Fibroblast of upper back skin (primary cell): ENCODE results near the gene IFNL3.

Source experiments
- DNase-seq: peaks from one replicate; pipeline ENCODE4 v3.0.0-alpha.2; 2013

IFNL3 gene

DNA sequence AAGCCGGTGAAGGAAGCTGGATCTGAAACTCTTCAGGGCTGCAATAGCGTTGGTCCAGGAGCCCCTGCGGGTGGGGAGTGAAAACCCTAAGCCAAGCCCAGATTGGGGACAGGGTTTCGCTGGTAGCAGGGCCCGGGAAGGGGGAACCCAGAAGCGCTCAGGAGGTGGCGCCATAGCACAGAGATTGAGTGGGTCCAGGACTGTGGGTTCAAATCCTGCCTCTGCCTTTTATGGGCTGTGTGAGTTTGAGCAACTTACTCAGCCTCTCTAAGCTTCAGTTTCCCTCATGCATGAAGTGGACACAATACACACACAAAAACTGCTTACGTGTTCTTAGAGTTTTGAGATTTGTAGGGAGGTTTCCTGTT lies 32.4 kb downstream of the IFNL3 start:
- DNase-seq = peak; percentile 6

DNA sequence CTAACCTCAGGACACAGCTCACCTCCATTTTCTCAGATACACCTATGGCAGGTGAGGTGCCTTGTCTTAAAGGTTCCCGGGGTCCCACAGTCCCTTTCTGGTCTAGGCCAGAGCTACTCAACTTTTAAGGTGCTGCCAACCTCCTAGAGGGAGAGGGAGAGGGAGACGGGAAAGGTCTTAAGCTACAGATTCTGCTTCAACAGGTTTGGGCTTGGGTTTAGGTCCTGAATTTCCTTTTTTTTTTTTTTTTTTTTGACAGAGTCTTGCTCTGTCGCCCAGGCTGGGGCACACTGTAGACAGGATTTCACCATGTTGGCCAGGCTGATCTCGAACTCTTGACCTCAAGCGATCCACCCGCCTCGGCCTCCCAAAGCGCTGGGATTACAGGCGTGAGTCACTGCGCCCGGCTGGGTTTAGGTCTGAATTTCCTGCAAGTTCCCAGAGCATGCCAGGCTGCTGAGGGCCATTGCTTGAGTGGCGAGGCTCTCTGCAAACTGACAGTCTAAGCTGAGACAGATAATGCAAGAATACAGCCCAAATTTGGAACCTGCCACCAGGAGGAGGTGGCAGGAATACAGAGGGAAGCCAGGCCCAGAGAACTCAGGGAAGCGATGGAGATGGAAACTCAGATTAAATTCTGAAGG lies 33.0 kb downstream of the IFNL3 start:
- DNase-seq = no peak

DNA sequence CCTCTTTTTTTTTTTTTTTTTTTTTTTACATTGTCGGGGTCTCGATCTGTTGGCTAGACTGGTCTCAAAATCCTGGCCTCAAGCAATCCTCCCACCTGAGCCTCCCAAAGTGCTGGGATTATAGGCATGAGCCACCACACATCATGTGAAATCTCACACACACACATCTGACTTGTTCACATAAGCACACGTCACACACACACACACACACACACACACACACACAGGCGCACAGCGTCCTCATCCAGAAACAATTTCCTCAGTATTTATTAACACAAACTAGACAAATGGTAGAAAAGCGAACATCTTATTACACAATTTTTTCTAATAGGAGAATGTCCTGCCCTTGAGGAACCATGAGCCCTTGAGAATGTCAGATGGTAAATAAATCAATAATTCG lies 35.6 kb downstream of the IFNL3 start:
- DNase-seq = no peak

DNA sequence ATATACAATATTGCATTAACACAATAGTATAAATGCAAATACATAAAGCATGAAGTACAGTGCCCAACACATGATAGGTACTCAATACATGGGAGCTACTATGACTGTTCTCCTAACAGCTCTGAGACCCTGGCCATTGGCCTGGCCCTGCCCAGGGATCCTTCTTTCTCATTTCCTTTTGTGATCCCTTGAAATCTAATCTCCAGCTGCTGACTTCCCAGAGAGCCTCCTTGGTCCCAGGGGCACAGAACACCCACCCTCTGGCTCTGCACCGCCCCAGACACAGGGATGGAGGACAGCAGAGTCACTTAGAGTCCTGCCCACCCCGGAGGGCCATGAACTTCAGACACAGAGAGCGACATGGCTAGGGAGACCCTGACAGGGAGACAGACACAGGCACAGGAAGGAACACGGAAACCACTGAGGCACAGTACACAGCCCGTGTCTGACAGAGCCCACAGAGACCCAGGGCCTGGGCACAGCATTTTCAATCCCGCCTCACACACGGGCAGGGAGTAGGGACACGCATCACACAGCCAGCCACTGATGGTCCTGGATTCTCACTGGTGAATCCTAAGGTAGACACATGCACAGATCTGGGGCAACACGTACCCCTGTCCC lies 36.5 kb downstream of the IFNL3 start:
- DNase-seq = no peak

DNA sequence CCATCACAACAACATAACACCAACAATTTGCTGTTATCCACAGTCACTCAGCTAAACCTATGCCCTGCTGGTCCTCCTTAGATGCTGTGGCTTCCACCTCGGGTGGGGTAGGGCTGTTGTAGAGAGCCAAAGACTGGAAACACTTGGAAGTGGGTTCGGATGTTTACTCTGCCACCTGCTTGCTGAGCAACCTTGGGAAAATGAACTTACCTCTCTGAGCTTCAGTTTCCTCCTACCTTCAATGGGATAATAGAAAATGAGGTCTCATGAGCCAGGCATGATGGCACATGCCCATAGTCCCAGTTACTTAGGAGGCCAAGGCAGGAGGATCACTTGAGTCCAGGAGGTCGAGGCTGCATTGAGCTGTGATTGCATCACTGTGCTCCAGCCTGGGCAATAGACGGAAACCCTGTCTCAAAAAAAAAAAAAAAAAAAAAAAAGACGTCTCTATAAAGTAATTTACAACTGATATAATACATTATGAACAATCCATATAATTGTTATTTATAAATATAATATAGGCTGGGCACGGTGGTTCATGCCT lies 37.4 kb downstream of the IFNL3 start:
- no peak for DNase-seq

DNA sequence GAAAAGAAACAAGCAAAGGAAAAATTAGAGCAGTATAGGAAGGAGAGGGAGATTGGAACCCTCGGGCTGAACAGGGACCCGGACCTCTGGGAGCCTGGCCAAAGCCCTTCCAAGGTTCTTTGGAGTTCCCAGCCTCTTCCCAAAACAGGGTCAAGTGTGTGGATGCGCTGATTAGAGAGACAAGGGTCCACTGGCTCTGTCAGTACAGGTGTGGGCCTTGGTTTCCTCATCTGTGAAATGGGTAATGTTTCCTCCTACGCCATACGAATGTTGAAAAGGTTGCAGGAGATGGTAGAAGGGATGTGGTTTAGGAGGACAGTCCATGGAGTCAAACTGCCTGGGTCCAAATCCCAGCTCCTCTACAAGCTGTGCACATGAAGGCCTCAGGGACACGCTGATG lies 38.7 kb downstream of the IFNL3 start:
- no peak for DNase-seq

DNA sequence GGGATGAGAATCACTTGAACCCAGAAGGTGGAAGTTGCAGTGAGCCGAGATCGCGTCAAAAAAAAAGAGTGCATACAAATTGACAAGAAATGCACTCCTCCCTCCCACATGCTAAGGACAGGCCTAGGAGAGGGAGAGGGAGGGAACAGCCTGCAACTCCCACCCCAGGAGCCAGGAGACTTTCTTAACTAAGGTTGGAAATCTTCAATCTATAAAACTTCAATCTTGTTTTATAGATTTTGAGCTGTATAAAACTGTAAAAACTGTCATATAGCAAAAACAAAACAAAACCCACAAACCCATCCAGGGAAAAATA lies 39.4 kb downstream of the IFNL3 start:
- no peak for DNase-seq

DNA sequence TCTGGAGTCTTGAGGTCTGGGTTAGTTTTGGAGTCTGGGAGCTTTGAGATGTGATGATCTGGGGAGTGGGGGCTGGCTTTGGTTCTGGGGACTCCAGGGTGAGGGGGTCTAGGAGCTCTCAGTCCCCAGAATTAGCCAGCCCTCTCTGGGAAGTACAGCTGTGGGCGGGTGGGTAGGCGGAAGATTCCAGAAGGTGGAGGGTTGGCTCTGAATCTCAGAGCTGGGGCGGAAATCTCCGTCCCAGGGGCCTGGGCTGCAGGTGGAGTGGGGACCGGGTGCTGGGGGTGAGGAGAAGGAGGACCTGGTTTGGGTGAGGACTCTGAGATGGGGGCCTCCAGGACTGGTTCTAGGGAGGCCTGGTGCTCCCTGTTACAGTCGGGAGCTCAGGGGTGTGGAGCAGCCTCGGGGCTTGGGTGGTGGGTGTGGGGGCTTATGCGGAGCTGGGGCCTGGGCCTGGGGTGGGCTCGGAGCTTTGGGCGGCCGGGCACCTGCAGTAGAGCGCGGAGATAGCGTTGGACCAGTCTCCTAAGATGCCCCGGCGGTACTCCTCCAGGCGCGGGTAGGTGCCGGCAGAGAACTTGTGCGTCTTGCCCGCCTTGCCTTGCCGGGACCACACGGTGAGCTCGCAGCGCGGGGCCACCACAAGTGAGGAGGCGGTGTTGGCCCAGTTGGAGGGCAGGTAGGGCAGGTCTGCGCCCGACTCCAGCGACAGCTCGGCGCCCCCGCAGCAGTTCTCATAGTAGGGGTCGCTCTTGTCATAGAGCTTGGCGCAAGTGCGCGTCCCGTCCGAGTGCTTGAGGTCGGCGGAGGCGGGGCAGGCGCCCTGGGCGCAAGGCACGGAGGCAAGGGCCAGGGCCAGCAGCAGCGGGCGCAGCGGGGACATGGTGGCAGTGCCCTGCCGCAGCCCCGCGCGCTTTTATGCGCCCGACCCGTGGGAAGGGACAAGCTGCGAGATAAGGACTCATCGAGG lies 41.1 kb downstream of the IFNL3 start, which contains the start of gene SYCN:
Gene SYCN, minus strand, starts transcription at position 892 of the 970 bp plus-strand sequence. Its CDS starts 9 bp downstream, at position 883.
- no peak for DNase-seq

DNA sequence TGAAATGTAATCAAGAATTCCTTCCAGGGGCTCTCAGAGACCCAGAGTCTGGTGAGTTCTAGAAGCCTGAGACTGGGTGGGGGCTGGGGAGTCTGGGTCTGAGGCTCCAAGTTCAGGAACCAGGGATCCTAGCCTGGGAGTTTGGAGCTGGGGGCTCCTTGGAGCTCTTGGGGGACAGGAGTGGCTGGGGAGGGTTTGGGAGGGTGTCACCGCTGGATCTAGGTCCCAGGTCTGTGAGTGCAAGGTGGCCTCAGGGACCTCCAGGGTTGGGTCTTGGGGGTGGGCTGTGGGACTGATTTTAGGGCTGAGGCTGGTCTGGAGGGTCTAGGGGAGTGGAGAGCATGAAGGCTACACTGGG lies 41.8 kb downstream of the IFNL3 start:
- DNase-seq = no peak

DNA sequence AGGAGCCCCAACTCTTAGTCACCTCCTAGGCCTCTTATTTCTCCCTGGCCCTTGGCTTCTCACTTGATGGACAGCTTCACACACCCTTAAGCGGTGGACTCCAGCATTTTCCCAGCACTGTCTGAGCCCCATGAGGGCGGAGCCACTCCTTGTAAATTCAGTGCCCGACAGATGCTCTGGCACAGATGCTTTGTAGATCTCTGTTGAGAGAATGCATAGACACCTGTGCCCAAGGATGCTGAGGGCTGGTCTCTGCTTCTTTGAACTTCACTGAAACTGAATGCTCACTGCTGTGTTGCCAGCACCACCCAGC lies 44.0 kb downstream of the IFNL3 start:
- no peak for DNase-seq

DNA sequence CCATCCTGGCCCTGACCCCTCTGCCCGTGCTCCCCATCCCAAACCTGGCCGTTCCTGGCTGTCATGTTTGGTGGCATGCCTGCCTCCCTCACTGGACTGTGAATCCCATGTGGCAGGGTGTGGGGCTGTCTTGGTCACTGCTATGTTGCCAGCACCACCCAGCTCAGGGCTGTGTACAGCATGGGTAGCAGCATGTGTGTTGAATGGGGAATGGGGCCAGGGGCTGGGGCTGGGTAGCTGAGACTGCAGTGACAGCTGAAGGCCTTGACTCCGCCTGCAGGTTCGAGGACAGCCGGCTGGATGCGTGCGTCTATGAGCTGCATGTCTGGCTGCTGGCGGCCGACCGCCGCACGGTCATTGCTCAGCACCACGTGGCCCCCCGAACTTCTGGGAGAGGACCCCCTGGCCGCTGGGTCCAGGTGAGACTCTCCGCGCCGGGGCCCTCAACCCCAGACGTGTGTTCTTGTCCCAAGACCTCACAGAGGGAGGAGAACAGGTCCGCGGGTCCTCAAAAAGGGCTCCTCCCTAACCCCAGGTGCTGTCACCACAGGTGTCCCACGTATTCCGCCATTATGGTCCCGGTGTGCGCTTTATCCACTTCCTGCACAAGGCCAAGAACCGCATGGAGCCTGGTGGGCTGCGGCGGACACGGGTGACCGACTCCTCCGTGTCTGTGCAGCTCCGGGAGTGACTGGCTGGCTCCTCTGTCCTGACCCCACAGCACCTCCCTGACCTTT lies 44.6 kb downstream of the IFNL3 start:
- no peak for DNase-seq

DNA sequence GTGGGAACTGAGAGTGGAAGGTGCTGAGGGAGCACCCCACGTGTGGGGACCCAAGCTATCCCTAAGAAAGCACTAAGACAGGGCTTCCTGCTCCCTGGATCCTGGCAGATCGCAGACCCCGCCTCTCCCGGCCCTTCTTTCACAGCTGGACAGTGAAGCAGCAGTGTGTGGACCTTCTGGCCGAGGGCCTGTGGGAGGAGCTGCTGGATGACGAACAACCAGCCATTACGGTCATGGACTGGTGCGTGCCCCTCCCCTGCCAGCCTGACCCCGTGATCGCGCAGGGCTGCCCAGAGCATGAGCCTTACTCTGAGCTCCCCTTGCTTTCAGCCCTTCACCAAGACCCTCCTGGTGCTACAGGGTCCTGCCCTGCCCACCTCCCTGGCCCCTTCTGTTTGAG lies 45.8 kb downstream of the IFNL3 start:
- peak; percentile 8 for DNase-seq

DNA sequence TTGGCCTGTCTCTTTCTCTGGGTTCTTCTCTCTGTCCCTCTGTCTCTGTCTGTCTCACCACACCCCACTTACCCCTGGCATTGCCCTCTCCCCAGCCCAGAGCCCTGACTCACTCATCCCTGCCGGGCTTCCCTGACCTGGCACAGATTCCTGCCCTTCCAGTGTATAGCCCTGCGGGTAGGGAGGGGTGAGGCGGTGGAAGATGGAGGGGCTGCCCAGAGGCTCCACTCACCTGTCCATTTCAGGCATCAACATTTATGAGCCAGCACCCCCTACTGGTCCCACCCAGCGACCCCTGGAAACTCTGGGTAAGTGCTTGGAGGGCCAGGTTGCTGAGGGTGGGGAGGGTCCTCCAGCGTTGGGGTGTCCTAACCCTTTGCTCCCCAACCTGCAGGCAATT lies 47.0 kb downstream of the IFNL3 start:
- DNase-seq = no peak

DNA sequence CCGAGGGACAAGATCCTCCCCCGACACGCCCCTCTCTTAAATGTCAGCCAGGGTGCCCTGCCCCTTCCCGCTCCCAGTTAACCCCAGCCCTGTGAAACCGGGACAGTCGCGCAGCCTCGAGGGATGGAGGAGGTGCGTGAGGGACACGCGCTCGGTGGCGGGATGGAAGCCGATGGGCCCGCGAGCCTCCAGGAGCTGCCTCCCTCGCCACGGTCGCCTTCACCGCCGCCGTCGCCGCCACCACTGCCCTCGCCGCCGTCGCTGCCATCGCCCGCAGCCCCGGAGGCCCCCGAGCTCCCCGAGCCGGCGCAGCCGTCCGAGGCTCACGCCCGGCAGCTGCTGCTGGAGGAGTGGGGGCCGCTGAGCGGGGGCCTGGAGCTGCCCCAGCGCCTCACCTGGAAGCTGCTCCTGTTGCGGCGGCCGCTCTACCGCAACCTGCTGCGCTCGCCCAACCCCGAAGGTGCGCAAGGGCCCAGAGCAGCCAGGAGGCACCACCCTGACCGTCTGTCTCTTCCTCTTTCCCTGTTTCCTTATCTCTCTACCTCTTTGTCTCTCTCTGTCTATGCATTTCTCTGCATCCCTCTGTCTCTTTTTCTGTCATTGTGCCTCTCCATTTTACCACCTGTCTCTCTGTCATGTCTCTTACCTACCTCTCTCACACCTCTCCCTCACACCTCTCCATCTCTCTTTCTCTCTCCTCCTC lies 47.8 kb downstream of the IFNL3 start, which contains the start of gene NCCRP1:
Gene NCCRP1, plus strand, starts transcription at position 105 of the 703 bp plus-strand sequence. Its CDS starts 19 bp downstream, at position 124.
- DNase-seq = no peak

DNA sequence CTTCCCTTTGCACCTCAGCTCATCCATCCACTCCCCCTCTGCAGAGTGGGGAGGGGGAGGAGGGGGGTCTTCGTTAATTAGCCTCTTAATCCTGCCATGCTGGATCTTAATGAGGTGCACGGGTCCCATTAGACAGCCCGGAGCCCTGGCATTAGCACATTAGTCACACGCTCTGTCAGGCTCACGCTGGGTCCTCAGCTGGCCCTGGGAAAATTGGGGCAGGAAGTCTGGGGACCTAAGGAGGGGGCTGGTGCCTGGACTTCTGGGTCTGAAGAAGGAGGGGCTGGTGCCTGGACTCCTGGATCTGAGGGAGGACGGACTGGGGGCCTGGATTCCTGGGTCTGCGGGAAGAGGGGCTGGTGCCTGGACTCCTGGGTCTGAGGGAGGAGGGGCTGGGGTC lies 48.5 kb downstream of the IFNL3 start:
- no peak for DNase-seq

DNA sequence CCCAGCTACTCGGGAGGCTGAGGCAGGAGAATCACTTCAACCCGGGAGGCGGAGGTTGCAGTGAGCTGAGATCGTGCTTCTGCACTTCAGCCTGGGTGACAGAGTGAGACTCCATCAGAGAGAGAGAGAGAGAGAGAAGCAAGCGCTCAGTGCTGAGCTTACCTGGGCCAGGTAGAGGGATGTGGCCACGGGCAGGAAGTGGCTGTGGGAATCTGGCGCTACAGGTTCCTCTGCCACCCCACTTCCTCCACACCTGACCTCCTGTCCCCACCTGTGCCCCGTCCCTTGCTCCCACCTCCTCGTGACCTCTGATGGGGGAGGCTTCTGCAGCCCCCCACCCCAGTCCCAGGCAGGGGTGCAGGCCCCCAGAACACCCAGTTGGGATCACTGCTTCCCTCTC lies 49.1 kb downstream of the IFNL3 start:
- DNase-seq = no peak

DNA sequence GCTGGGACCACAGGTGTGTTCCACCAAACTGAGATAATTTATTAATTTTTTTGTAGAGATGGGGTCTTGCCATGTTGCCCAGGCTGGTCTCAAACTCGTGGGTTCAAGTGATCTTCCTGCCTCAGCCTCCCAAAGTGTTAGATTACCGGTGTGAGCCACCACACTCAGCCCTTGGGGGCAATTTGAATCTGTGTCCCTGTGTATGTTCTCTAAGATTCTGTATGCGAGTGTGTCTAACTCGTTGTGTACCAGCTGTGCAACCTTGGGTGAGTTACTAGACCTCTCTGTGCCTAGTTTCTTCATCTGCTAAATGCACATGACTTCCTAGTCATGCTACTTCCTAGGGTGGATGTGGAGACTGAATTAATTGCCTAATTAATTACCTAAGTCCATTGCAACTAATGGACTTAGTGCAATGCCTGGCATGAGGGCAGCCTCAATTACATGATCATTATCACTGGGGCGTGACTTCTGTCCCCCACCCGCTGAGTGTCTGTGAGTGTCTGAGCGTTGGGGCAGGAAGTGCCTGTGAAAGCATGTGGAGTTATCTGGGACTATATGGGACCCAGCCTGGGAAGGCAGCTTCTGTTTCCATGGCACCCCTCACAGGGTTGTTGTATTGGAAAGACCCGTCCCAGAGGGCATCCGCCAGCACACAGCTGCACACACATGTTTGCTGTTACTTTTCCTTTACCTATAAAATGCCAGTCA lies 49.8 kb downstream of the IFNL3 start:
- no peak for DNase-seq

DNA sequence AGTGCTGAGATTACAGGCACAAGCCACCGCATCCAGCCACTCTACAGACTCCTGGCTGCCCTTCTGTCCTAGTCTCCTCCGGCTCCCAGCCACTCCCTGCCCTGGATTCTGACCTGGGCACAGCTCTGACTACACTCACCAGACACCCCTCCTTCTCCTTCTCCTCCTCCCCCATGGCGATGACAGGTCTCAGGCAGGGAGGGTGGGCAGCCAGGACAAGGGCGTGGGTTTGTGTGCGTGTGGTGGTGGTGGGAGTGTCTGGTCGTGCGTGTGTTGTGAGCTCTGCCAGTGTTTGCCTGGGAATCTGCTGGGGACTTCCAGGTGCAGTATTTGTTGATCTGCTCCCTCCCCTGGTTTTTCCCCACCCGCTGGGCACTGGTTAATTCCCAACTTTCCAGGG lies 51.0 kb downstream of the IFNL3 start:
- DNase-seq = no peak
